ENCODE results near the gene CNPY2. TPM values are rescaled to one million over a fixed set of nuclear protein-coding genes. Genes with fewer than 3 reads are reported as not detected.
"Not testable (repeated sequence)": the region's sequence is repeated elsewhere in the genome, so short reads cannot be mapped to it uniquely, and the experiment has no call there.

Gene CNPY2
- total and polyA plus RNA-seq, 11 donors: 26.8 to 67.3 (median 39.0) TPM

- Histone ChIP-seq H3K4me3 (no peak overlapping the region), H3K27ac (no peak overlapping the region), H3K9me3 (no peaks in the 10 kb centered on the region), H3K4me1 (peaks cover 0 to 9% (median 0%) of the 10 kb centered on the region in 12 donors), H3K27me3 (no peaks in the 10 kb centered on the region), H3K36me3 (peaks cover 0 to 80% (median 77%) of the 10 kb centered on the region in 9 donors)
- ATAC-seq (no peak), DNase-seq (no peak)
- intact Hi-C loops (cut with DNase I): no loop called here
- TF ChIP-seq CTCF (IDR thresholded peaks at IDR 0.05): no peak
- TF ChIP-seq POLR2A (IDR thresholded peaks at IDR 0.05): no peak
- WGBS, 4 donors: 92 to 97% (median 94%) methylated on average over 8 of the region's 8 CpGs
These were observed 10.3 kb upstream of the CNPY2 start for GRCh38 chr12:56326126-56326525.

- intact Hi-C loops (cut with DNase I): no loop called here
- WGBS, 4 donors: 88 to 91% (median 91%) methylated on average over 6 of the region's 6 CpGs
- no peak for DNase-seq
- Histone ChIP-seq H3K4me3 (no peak overlapping the region), H3K36me3 (peaks cover 0 to 97% (median 88%) of the 10 kb centered on the region in 9 donors), H3K27ac (no peak overlapping the region), H3K27me3 (no peaks in the 10 kb centered on the region), H3K9me3 (no peaks in the 10 kb centered on the region), H3K4me1 (peaks cover 0 to 9% (median 0%) of the 10 kb centered on the region in 12 donors)
- TF ChIP-seq CTCF (IDR thresholded peaks at IDR 0.05) (no peak), POLR2A (IDR thresholded peaks at IDR 0.05) (no peak)
- ATAC-seq: no peak
These were observed 8.4 kb upstream of the CNPY2 start for GRCh38 chr12:56324206-56324605.

- intact Hi-C loops (cut with DNase I); H3K9me3 ChIP-seq; H3K4me1 ChIP-seq; H3K4me3 ChIP-seq; H3K27me3 ChIP-seq; H3K27ac ChIP-seq; ATAC-seq; DNase-seq: not testable (repeated sequence)
- 91 to 96% (median 94%) methylated on average over 8 of the region's 8 CpGs for WGBS, 4 donors
- peaks cover 0 to 93% (median 83%) of the 10 kb centered on the region in 9 donors for H3K36me3 ChIP-seq
These were observed 5.8 kb upstream of the CNPY2 start for GRCh38 chr12:56321610-56322009.

- intact Hi-C loops (cut with DNase I): no loop called here
- peaks cover 0 to 8% (median 4%) of the 10 kb centered on the region in 12 donors for H3K4me1 ChIP-seq
- no peaks in the 10 kb centered on the region for H3K27me3 ChIP-seq
- DNase-seq (no peak), ATAC-seq (no peak)
- 91 to 96% (median 94%) methylated on average over 2 of the region's 2 CpGs for WGBS, 4 donors
- no peaks in the 10 kb centered on the region for H3K9me3 ChIP-seq
- TF ChIP-seq CTCF (IDR thresholded peaks at IDR 0.05): no peak
- H3K36me3 ChIP-seq: peaks cover 0 to 87% (median 77%) of the 10 kb centered on the region in 9 donors
- no peak overlapping the region for H3K4me3 ChIP-seq
- no peak overlapping the region for H3K27ac ChIP-seq
These were observed 5.2 kb upstream of the CNPY2 start for GRCh38 chr12:56321027-56321426.

- TF ChIP-seq POLR2A (IDR thresholded peaks at IDR 0.05) (no peak), CTCF (IDR thresholded peaks at IDR 0.05) (no peak)
- no peak overlapping the region for H3K27ac ChIP-seq
- peaks cover 0 to 73% (median 50%) of the 10 kb centered on the region in 9 donors for H3K36me3 ChIP-seq
These were observed 1.9 kb upstream of the CNPY2 start for GRCh38 chr12:56317675-56318074.

More at GRCh38 chr12:56317675-56318074, 1.9 kb upstream of the CNPY2 start:
- no peak overlapping the region for H3K4me3 ChIP-seq
- H3K27me3 ChIP-seq: no peaks in the 10 kb centered on the region
- WGBS, 4 donors: 92 to 97% (median 95%) methylated on average over 3 of the region's 3 CpGs
- ATAC-seq (no peak), DNase-seq (no peak)
- peaks cover 0 to 20% (median 13%) of the 10 kb centered on the region in 12 donors for H3K4me1 ChIP-seq
- intact Hi-C loops (cut with DNase I): loop anchor here in 3 of 10 donors (5.0 to 10.0 kb wide), 4 partner anchors 147 to 200 kb away; partner anchors contain the start of genes SPRYD4 (in 2 of the 3), ESYT1 (in 1 of the 3), RPL41 (in 1 of the 3) and ZC3H10 (in 1 of the 3)
- no peaks in the 10 kb centered on the region for H3K9me3 ChIP-seq
